ENCODE data around the gene DBT. TPM values are rescaled to one million over a fixed set of nuclear protein-coding genes. Genes with fewer than 3 reads are reported as not detected.

Gene DBT
- total and polyA plus RNA-seq, 2 of the 13 experiments (the other 11 are each of a cell fraction or from before 2014, with no cell fraction given) = 3.3 to 10.2 TPM

- POLR2A ChIA-PET = no interaction called here
- CTCF ChIA-PET (ENCODE audit: low intra/inter-chr PET ratio, low total read pairs) = no interaction called here
- no peak overlapping the region for H3K4me3 ChIP-seq (replicated peaks in 1 of 3; ENCODE audit: insufficient read depth in 1 of 3, low read depth in 2 of 3, low read length in 3 of 3)
- no peaks in the 10 kb centered on the region for H3K27me3 ChIP-seq (ENCODE audit: control insufficient read depth in 1 of 2, insufficient read depth in 2 of 2, low read length in 2 of 2)
- H4K20me1 ChIP-seq (ENCODE audit: insufficient read depth, low read length) = no peaks in the 10 kb centered on the region
- intact Hi-C loops (cut with micrococcal nuclease; ENCODE audit: unreplicated experiment) (no loop called here), in situ Hi-C loops (cut with HindIII; ENCODE audit: extremely low pct_ligation_motif_present, low pct_unique_long_range_greater_than_20kb) (no loop called here)
- H3K27ac ChIP-seq (ENCODE audit: extremely low read length, insufficient read depth, low read length) = no peak overlapping the region
- H3K9me3 ChIP-seq (ENCODE audit: low read length) = no peaks in the 10 kb centered on the region
- H3K79me2 ChIP-seq (ENCODE audit: insufficient read depth, low read length) = no peaks in the 10 kb centered on the region
- 54% methylated on average over 4 of the region's 4 CpGs for WGBS (ENCODE audit: low lambda C conversion rate)
- ATAC-seq (no peak), DNase-seq (ENCODE audit: low spot score) (no peak), FAIRE-seq (no peak)
- H3K4me1 ChIP-seq (ENCODE audit: insufficient read depth, low read length) = no peaks in the 10 kb centered on the region
- no peak overlapping the region for H3K9ac ChIP-seq (ENCODE audit: insufficient read depth, low read depth, low read length)
- H3K4me2 ChIP-seq (ENCODE audit: low read depth, low read length) = no peak overlapping the region
- H2AFZ ChIP-seq (ENCODE audit: low read length) = no peak overlapping the region
- no TSS peak for BruUV-seq (replicated peaks)
- H3K36me3 ChIP-seq (replicated peaks in 1 of 2; ENCODE audit: control insufficient read depth in 1 of 2, insufficient read depth in 2 of 2, low read length in 2 of 2) = no peaks in the 10 kb centered on the region
- TF ChIP-seq JDP2 (CRISPR knock-in tag; IDR thresholded peaks at IDR 0.05; ENCODE audit: borderline replicate concordance) = no peak
- no peak for TF ChIP-seq KAT8 (CRISPR knock-in tag; IDR thresholded peaks at IDR 0.05)
- no peak for TF ChIP-seq ZNF709 (CRISPR knock-in tag; IDR thresholded peaks at IDR 0.05)
- TF ChIP-seq GFI1 (CRISPR knock-in tag; IDR thresholded peaks at IDR 0.05; ENCODE audit: borderline replicate concordance) = no peak
- no peak for TF ChIP-seq ZUFSP (CRISPR knock-in tag; IDR thresholded peaks at IDR 0.05; ENCODE audit: borderline replicate concordance)
- TF ChIP-seq HOXA7 (CRISPR knock-in tag; IDR thresholded peaks at IDR 0.05) = no peak
- TF ChIP-seq GZF1 (CRISPR knock-in tag; IDR thresholded peaks at IDR 0.05) = no peak
- TF ChIP-seq ATF2 (CRISPR knock-in tag; IDR thresholded peaks at IDR 0.05) = no peak
- TF ChIP-seq HOXA3 (CRISPR knock-in tag; IDR thresholded peaks at IDR 0.05) = no peak
- TF ChIP-seq EP300 (IDR thresholded peaks at IDR 0.05; ENCODE audit: low read depth in 2 of 2, low read length in 2 of 2) = no peak
- TF ChIP-seq EP300 (CRISPR knock-in tag; IDR thresholded peaks at IDR 0.05; ENCODE audit: borderline replicate concordance) = no peak
- no peak for TF ChIP-seq KDM5B (CRISPR knock-in tag; IDR thresholded peaks at IDR 0.05; ENCODE audit: borderline replicate concordance)
- TF ChIP-seq SIX4 (CRISPR knock-in tag; IDR thresholded peaks at IDR 0.05) = no peak
- TF ChIP-seq NCOA5 (CRISPR knock-in tag; IDR thresholded peaks at IDR 0.05) = no peak
- no peak for TF ChIP-seq TAF15 (IDR thresholded peaks at IDR 0.05; ENCODE audit: low read depth, low read length, poor library complexity, severe bottlenecking)
- TF ChIP-seq FOXK2 (IDR thresholded peaks at IDR 0.05) = no peak
- TF ChIP-seq SRSF4 (IDR thresholded peaks at IDR 0.05; ENCODE audit: low read depth, low read length, poor library complexity, severe bottlenecking) = no peak
- no peak for TF ChIP-seq ATF3 (CRISPR knock-in tag; IDR thresholded peaks at IDR 0.05)
- no peak for TF ChIP-seq ZNF570 (CRISPR knock-in tag; IDR thresholded peaks at IDR 0.05; ENCODE audit: borderline replicate concordance)
- TF ChIP-seq SOX6 (IDR thresholded peaks at IDR 0.05) = no peak
- no peak for TF ChIP-seq SOX6 (CRISPR knock-in tag; IDR thresholded peaks at IDR 0.05)
Measured at GRCh38 chr1:100177295-100178041, 72.2 kb downstream of the DBT start.
